Keratinocyte (primary cell): ENCODE results near the gene PRSS58. TPM values are rescaled to one million over a fixed set of nuclear protein-coding genes. Genes with fewer than 3 reads are reported as not detected.

Experiments used
- DNase-seq: peaks from one replicate; pipeline ENCODE4 v3.0.0-alpha.2; 2011; ENCODE audit warnings: low read depth, missing footprints, low spot score
- FAIRE-seq: peaks from 2 replicates; lab custom pipeline; 2011; peaks lifted over from hg19 to GRCh38; lab: Jason Lieb, UNC
- H2AFZ ChIP-seq: 2 replicates; pipeline ENCODE4 v1.6.0; 2012; ENCODE audit warnings: low read length, control low read depth, inconsistent platforms; ENCODE audit not compliant: control insufficient read depth
- H3K27ac ChIP-seq: 2 replicates; pipeline ENCODE4 v1.5.1; 2011; ENCODE audit warnings: low read length; ENCODE audit not compliant: control insufficient read depth, insufficient read depth
- H3K27me3 ChIP-seq: 3 replicates; pipeline ENCODE4 v1.6.0; 2011; ENCODE audit warnings: low read length; ENCODE audit not compliant: control insufficient read depth, insufficient read depth; ENCODE audit errors: extremely low read depth
- H3K36me3 ChIP-seq, 2 experiments: 2 replicates in 1 of 2; 3 replicates in 1 of 2; pipeline ENCODE4 v1.5.1; 2011; ENCODE audit warnings: low read length in 2 of 2, mild to moderate bottlenecking in 1 of 2; ENCODE audit not compliant: control insufficient read depth in 2 of 2, insufficient read depth in 2 of 2; ENCODE audit errors: extremely low read depth in 1 of 2
- H3K4me1 ChIP-seq: 3 replicates; pipeline ENCODE4 v1.5.1; 2011; ENCODE audit warnings: low read length; ENCODE audit not compliant: control insufficient read depth, insufficient read depth; ENCODE audit errors: extremely low read depth
- H3K4me2 ChIP-seq: 3 replicates; pipeline ENCODE4 v1.6.0; 2011; ENCODE audit warnings: low read depth, low read length; ENCODE audit not compliant: control insufficient read depth, insufficient read depth; ENCODE audit errors: extremely low read depth
- H3K4me3 ChIP-seq, 3 experiments: fragments of 200-600 bp in 1 of 3; sonication (generic) in 1 of 3; 2 replicates in 2 of 3; 3 replicates in 1 of 3; pipeline ENCODE4 v1.5.1; 2011 to 2016; ENCODE audit warnings: low read length in 3 of 3, mild to moderate bottlenecking in 3 of 3, control low read depth in 2 of 3, inconsistent platforms in 1 of 3, low read depth in 1 of 3, mixed read lengths in 1 of 3, mixed run types in 1 of 3, moderate library complexity in 1 of 3; ENCODE audit not compliant: control insufficient read depth in 2 of 3, insufficient read depth in 2 of 3; ENCODE audit errors: extremely low read depth in 1 of 3
- H3K79me2 ChIP-seq: 2 replicates; pipeline ENCODE4 v1.6.0; 2012; ENCODE audit warnings: low read length; ENCODE audit not compliant: control insufficient read depth, insufficient read depth
- H3K9ac ChIP-seq: 3 replicates; pipeline ENCODE4 v1.6.0; 2011; ENCODE audit warnings: low read length; ENCODE audit not compliant: control insufficient read depth, insufficient read depth; ENCODE audit errors: extremely low read depth
- H3K9me1 ChIP-seq: 3 replicates; pipeline ENCODE4 v1.6.0; 2011; ENCODE audit warnings: low read length; ENCODE audit not compliant: control insufficient read depth, insufficient read depth; ENCODE audit errors: extremely low read depth
- H3K9me3 ChIP-seq: 2 replicates; pipeline ENCODE4 v1.5.1; 2012; ENCODE audit warnings: low read depth, low read length; ENCODE audit not compliant: control insufficient read depth
- H4K20me1 ChIP-seq: 3 replicates; pipeline ENCODE4 v1.6.0; 2011; ENCODE audit warnings: low read length; ENCODE audit not compliant: control insufficient read depth, insufficient read depth; ENCODE audit errors: extremely low read depth
- EZH2 ChIP-seq: IDR thresholded peaks from one replicate; pipeline ENCODE4 v1.6.1; 2012; ENCODE audit warnings: inconsistent platforms, mild to moderate bottlenecking, low read length, moderate library complexity
- dilution Hi-C: fragments of 300-500 bp; cut with MboI; formaldehyde crosslinking; loops from one replicate; pipeline ENCODE4 v1.7.0; 2020; ENCODE audit warnings: low sequenced_read_pairs; ENCODE audit not compliant: extremely low pct_ligation_motif_present
- polyA plus RNA-seq, 5 experiments: library from polyadenylated mRNA; depleted of rRNA in 3 of 5; stranded (reverse) in 3 of 5; stranded (forward) in 1 of 5; unstranded in 1 of 5; fragments of >200 nt; gene quantifications; 1 replicate in 1 of 5; 2 replicates in 3 of 5; 3 replicates in 1 of 5; pipeline versions ENCODE4 v1.2.1 to v1.2.3, GENCODE V29; 2011 to 2012; ENCODE audit warnings: missing spikeins in 2 of 5, low read depth in 1 of 5, low replicate concordance in 1 of 5
- TF ChIP-seq, protein P1 (sequence below), 3 experiments: IDR thresholded peaks in 1 of 3; conservative IDR thresholded peaks in 1 of 3; optimal IDR thresholded peaks in 1 of 3; 2 replicates in 2 of 3; 3 replicates in 1 of 3; pipeline versions ENCODE3 to v1.5.1; 2011; ENCODE audit warnings: low read length in 3 of 3, mild to moderate bottlenecking in 3 of 3, moderate library complexity in 2 of 3, control low read depth in 1 of 3, inconsistent platforms in 1 of 3; ENCODE audit not compliant: insufficient read depth in 2 of 3; ENCODE audit errors: extremely low read depth in 1 of 3

The PRSS58 gene
- polyA plus RNA-seq, 1 donor (not counting 4 experiments of a cell fraction or from before 2014, with no cell fraction given), result not detected

DNA sequence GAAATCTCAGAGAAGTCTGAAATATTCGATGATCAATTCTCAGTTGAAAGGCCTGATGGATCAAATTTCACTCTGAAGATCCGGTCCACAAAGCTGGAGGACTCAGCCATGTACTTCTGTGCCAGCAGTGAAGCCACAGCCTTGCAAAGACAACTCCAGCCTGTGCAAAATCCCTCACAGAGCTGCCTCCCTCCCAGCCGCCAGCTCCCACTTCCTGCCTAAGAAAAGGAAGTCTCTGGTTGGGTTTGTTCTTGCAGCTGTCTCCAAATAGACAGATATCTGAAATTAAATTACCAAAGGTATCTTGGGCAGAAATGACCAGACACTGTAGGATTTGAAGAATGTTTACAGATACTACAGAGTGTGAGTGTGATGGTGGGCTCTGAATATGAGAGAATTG, 43.4 kb upstream of the PRSS58 start:
- H3K4me1 ChIP-seq, result no peaks in the 10 kb centered on the region
- H3K4me3 ChIP-seq, result no peak overlapping the region
- H4K20me1 ChIP-seq, result no peaks in the 10 kb centered on the region
- H3K79me2 ChIP-seq, result no peaks in the 10 kb centered on the region
- no peak for FAIRE-seq
- H3K27me3 ChIP-seq, result peaks cover 6% of the 10 kb centered on the region
- H3K9ac ChIP-seq, result no peak overlapping the region
- no peak overlapping the region for H3K27ac ChIP-seq
- no peak overlapping the region for H2AFZ ChIP-seq
- H3K4me2 ChIP-seq, result no peak overlapping the region
- no peak for TF ChIP-seq EZH2
- TF ChIP-seq, protein P1, sequence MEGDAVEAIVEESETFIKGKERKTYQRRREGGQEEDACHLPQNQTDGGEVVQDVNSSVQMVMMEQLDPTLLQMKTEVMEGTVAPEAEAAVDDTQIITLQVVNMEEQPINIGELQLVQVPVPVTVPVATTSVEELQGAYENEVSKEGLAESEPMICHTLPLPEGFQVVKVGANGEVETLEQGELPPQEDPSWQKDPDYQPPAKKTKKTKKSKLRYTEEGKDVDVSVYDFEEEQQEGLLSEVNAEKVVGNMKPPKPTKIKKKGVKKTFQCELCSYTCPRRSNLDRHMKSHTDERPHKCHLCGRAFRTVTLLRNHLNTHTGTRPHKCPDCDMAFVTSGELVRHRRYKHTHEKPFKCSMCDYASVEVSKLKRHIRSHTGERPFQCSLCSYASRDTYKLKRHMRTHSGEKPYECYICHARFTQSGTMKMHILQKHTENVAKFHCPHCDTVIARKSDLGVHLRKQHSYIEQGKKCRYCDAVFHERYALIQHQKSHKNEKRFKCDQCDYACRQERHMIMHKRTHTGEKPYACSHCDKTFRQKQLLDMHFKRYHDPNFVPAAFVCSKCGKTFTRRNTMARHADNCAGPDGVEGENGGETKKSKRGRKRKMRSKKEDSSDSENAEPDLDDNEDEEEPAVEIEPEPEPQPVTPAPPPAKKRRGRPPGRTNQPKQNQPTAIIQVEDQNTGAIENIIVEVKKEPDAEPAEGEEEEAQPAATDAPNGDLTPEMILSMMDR (optimal IDR thresholded peaks at IDR 0.05 in 1 of 3, IDR thresholded peaks at IDR 0.05 in 1 of 3, conservative IDR thresholded peaks at IDR 0.05 in 1 of 3; ENCODE audit: extremely low read depth in 1 of 3, insufficient read depth in 2 of 3, low read length in 3 of 3), result no peak
- DNase-seq, result no peak
- no peaks in the 10 kb centered on the region for H3K36me3 ChIP-seq
- no peaks in the 10 kb centered on the region for H3K9me3 ChIP-seq
- H3K9me1 ChIP-seq, result no peaks in the 10 kb centered on the region
- dilution Hi-C loops, result no loop called here

DNA sequence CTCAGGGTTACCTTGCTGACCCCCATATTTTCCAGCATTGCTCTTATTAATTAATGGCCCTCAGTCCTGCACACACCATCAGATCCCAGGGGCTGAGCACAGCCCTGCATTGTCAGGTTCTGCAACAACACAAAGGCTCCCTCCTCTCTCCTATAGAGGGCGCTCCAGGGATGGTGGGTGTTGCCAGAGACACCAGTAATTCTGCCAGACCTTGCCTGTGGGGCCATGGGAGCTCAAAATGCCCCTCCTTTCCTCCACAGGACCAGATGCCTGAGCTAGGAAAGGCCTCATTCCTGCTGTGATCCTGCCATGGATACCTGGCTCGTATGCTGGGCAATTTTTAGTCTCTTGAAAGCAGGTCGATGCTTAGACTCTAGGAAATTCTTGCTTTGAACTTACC, 42.8 kb upstream of the PRSS58 start:
- no peak for FAIRE-seq
- dilution Hi-C loops, result no loop called here
- Histone ChIP-seq H3K79me2 (no peaks in the 10 kb centered on the region), H3K9me3 (no peaks in the 10 kb centered on the region), H3K9me1 (no peaks in the 10 kb centered on the region), H3K4me2 (no peak overlapping the region), H3K36me3 (no peaks in the 10 kb centered on the region), H3K4me3 (no peak overlapping the region), H3K27ac (no peak overlapping the region), H3K9ac (no peak overlapping the region), H3K4me1 (no peaks in the 10 kb centered on the region), H4K20me1 (no peaks in the 10 kb centered on the region), H2AFZ (no peak overlapping the region), H3K27me3 (peaks cover 6% of the 10 kb centered on the region)
- TF ChIP-seq, protein P1 (optimal IDR thresholded peaks at IDR 0.05 in 1 of 3, IDR thresholded peaks at IDR 0.05 in 1 of 3, conservative IDR thresholded peaks at IDR 0.05 in 1 of 3; ENCODE audit: extremely low read depth in 1 of 3, insufficient read depth in 2 of 3, low read length in 3 of 3), result peak; percentile 40 to 62 (median 47)
- TF ChIP-seq EZH2, result no peak
- DNase-seq, result no peak
